Tibial nerve (tissue), 4 donors: Measurements from ENCODE around the gene WFDC2. TPM values are rescaled to one million over a fixed set of nuclear protein-coding genes. Genes with fewer than 3 reads are reported as not detected.

Experiments
- DNase-seq, 2 donors: peaks; one replicate each; pipeline ENCODE4 v3.0.0-alpha.2; 2019; ENCODE audit warnings: low spot score in 2 of 2
- H3K27ac ChIP-seq, 4 donors: fragments of 200-600 bp; sonication (generic) in 3 of 4; one replicate each; pipeline ENCODE4 v1.5.1; 2017 to 2019; ENCODE audit warnings: mild to moderate bottlenecking in 1 of 4
- H3K27me3 ChIP-seq, 2 donors: fragments of 200-600 bp; sonication (generic) in 1 of 2; one replicate each; pipeline versions ENCODE4 v1.5.1 to v1.6.0; 2017 to 2019
- H3K36me3 ChIP-seq, 3 donors: fragments of 200-600 bp; sonication (generic); one replicate each; pipeline ENCODE4 v1.5.1; 2018 to 2019
- H3K4me1 ChIP-seq, 4 donors: fragments of 200-600 bp; sonication (generic) in 3 of 4; one replicate each; pipeline ENCODE4 v1.5.1; 2017 to 2019
- H3K4me3 ChIP-seq, 4 donors: fragments of 200-600 bp; sonication (generic) in 3 of 4; one replicate each; pipeline ENCODE4 v1.5.1; 2017 to 2019; ENCODE audit warnings: mild to moderate bottlenecking in 1 of 4, moderate library complexity in 1 of 4
- H3K9me3 ChIP-seq, 4 donors: fragments of 200-600 bp; sonication (generic) in 3 of 4; one replicate each; pipeline ENCODE4 v1.5.1; 2017 to 2019
- CTCF ChIP-seq, 5 experiments: fragments of 200-600 bp in 3 of 5; fragments of 450-650 bp in 2 of 5; sonication (generic) in 3 of 5; IDR thresholded peaks; one replicate each; pipeline ENCODE4 v1.5.1; 2016 to 2019; ENCODE audit warnings: antibody characterized with exemption in 5 of 5, mild to moderate bottlenecking in 3 of 5, moderate library complexity in 2 of 5
- EP300 ChIP-seq, 2 donors: sonication (generic); formaldehyde crosslinking; IDR thresholded peaks; one replicate each; pipeline ENCODE4 v1.6.1; 2017; ENCODE audit warnings: antibody characterized with exemption in 2 of 2, mild to moderate bottlenecking in 1 of 2
- POLR2A ChIP-seq, 2 donors: fragments of 450-650 bp; IDR thresholded peaks; one replicate each; pipeline ENCODE4 v1.6.1; 2017; ENCODE audit warnings: antibody characterized with exemption in 2 of 2, mild to moderate bottlenecking in 2 of 2, moderate library complexity in 2 of 2
- WGBS, 2 donors: methylation state at CpG; one replicate each; pipeline ENCODE4 v1.1.5; 2018; 5-methylcytosine and 5-hydroxymethylcytosine counted together
- total RNA-seq, 4 donors: library from RNA; depleted of rRNA; stranded (reverse); fragments of >200 nt; gene quantifications; one replicate each; pipeline ENCODE4 v1.1.0, GENCODE V29; 2016

WFDC2 gene
- total RNA-seq, 4 donors from 2014 or later: 0.84 to 3.5 TPM; not detected in 2

GRCh38 chr20:45497971-45498494 lies 28.5 kb downstream of the WFDC2 start:
- Histone ChIP-seq H3K27ac (no peak overlapping the region), H3K4me3 (no peak overlapping the region), H3K27me3 (peaks cover 0 to 11% of the 10 kb centered on the region in 2 donors), H3K36me3 (no peaks in the 10 kb centered on the region), H3K4me1 (no peaks in the 10 kb centered on the region), H3K9me3 (no peaks in the 10 kb centered on the region)
- DNase-seq: no peak
- WGBS, 2 donors: 61 to 65% methylated on average over 3 of the region's 3 CpGs
- TF ChIP-seq POLR2A (IDR thresholded peaks at IDR 0.05): no peak
- no peak for TF ChIP-seq CTCF (IDR thresholded peaks at IDR 0.05)
- TF ChIP-seq EP300 (IDR thresholded peaks at IDR 0.05): no peak

- Histone ChIP-seq H3K27ac (no peak overlapping the region), H3K27me3 (peaks cover 0 to 15% of the 10 kb centered on the region in 2 donors), H3K9me3 (no peaks in the 10 kb centered on the region), H3K4me3 (no peak overlapping the region), H3K36me3 (no peaks in the 10 kb centered on the region), H3K4me1 (no peaks in the 10 kb centered on the region)
- no peak for DNase-seq
- no peak for TF ChIP-seq POLR2A (IDR thresholded peaks at IDR 0.05)
- no peak for TF ChIP-seq CTCF (IDR thresholded peaks at IDR 0.05)
- WGBS, 2 donors: 64 to 77% methylated on average over 6 of the region's 6 CpGs
Observed at GRCh38 chr20:45500022-45500421, 30.5 kb downstream of the WFDC2 start.

- DNase-seq: no peak
- Histone ChIP-seq H3K36me3 (no peaks in the 10 kb centered on the region), H3K27me3 (peaks cover 0 to 15% of the 10 kb centered on the region in 2 donors), H3K27ac (no peak overlapping the region), H3K9me3 (no peaks in the 10 kb centered on the region), H3K4me3 (no peak overlapping the region), H3K4me1 (no peaks in the 10 kb centered on the region)
- WGBS, 2 donors: 70 to 73% methylated on average over 1 of the region's 1 CpG
- TF ChIP-seq CTCF (IDR thresholded peaks at IDR 0.05) (no peak), EP300 (IDR thresholded peaks at IDR 0.05) (no peak), POLR2A (IDR thresholded peaks at IDR 0.05) (no peak)
Observed at GRCh38 chr20:45501600-45501999, 32.0 kb downstream of the WFDC2 start.

GRCh38 chr20:45502561-45502960 lies 33.0 kb downstream of the WFDC2 start:
- Histone ChIP-seq H3K9me3 (no peaks in the 10 kb centered on the region), H3K36me3 (no peaks in the 10 kb centered on the region), H3K4me1 (no peaks in the 10 kb centered on the region), H3K27me3 (peaks cover 0 to 15% of the 10 kb centered on the region in 2 donors), H3K4me3 (no peak overlapping the region), H3K27ac (no peak overlapping the region)
- TF ChIP-seq CTCF (IDR thresholded peaks at IDR 0.05): no peak
- TF ChIP-seq POLR2A (IDR thresholded peaks at IDR 0.05): no peak
- no peak for TF ChIP-seq EP300 (IDR thresholded peaks at IDR 0.05)
- DNase-seq: no peak
- 68 to 73% methylated on average over 1 of the region's 1 CpG for WGBS, 2 donors

- peaks cover 0 to 11% of the 10 kb centered on the region in 2 donors for H3K27me3 ChIP-seq
- no peaks in the 10 kb centered on the region for H3K36me3 ChIP-seq
- TF ChIP-seq EP300 (IDR thresholded peaks at IDR 0.05): no peak
- TF ChIP-seq CTCF (IDR thresholded peaks at IDR 0.05): no peak
- no peak for TF ChIP-seq POLR2A (IDR thresholded peaks at IDR 0.05)
- no peaks in the 10 kb centered on the region for H3K9me3 ChIP-seq
- DNase-seq: no peak
- WGBS, 2 donors: 21 to 27% methylated on average over 2 of the region's 2 CpGs
- no peak overlapping the region for H3K4me3 ChIP-seq
- no peaks in the 10 kb centered on the region for H3K4me1 ChIP-seq
- no peak overlapping the region for H3K27ac ChIP-seq
Observed at GRCh38 chr20:45503403-45503802, 33.9 kb downstream of the WFDC2 start.
